Fibroblast of pulmonary artery (primary cell): ENCODE data around the gene LRRC71.

ENCODE experiments used
- DNase-seq: peaks from one replicate; pipeline ENCODE4 v3.0.0-alpha.2; 2010; ENCODE audit warnings: low read depth
- H3K4me3 ChIP-seq: replicated peaks from 2 replicates; pipeline ENCODE4 v1.5.1; 2011; ENCODE audit warnings: low read depth, mild to moderate bottlenecking, control low read depth, low read length, moderate library complexity
- CTCF ChIP-seq: IDR thresholded peaks from 2 replicates; pipeline ENCODE4 v1.5.1; 2011; ENCODE audit warnings: mild to moderate bottlenecking, control low read depth, low read length, inconsistent platforms; ENCODE audit errors: missing control alignments

LRRC71 gene

GRCh38 chr1:156905651-156906050 is 14.8 kb upstream of the LRRC71 start:
- H3K4me3 ChIP-seq = no peak overlapping the region
- DNase-seq = no peak
- TF ChIP-seq CTCF = no peak

- DNase-seq = no peak
- TF ChIP-seq CTCF = no peak
- no peak overlapping the region for H3K4me3 ChIP-seq
Observed at GRCh38 chr1:156906206-156906906, 14.1 kb upstream of the LRRC71 start.

- no peak for TF ChIP-seq CTCF
- no peak for DNase-seq
- H3K4me3 ChIP-seq = no peak overlapping the region
Observed at GRCh38 chr1:156908541-156908940, 11.9 kb upstream of the LRRC71 start.

- no peak overlapping the region for H3K4me3 ChIP-seq
- no peak for TF ChIP-seq CTCF
- no peak for DNase-seq
Observed at GRCh38 chr1:156908955-156909354, 11.5 kb upstream of the LRRC71 start.

GRCh38 chr1:156909671-156910070 is 10.8 kb upstream of the LRRC71 start:
- no peak overlapping the region for H3K4me3 ChIP-seq
- no peak for DNase-seq
- no peak for TF ChIP-seq CTCF

- peak; percentile 70 for TF ChIP-seq CTCF
- DNase-seq = peak; percentile 26
Observed at GRCh38 chr1:156910309-156910782, 10.1 kb upstream of the LRRC71 start.

More at GRCh38 chr1:156910309-156910782, 10.1 kb upstream of the LRRC71 start:
- H3K4me3 ChIP-seq = no peak overlapping the region
